GM23248 (cell line): ENCODE measurements around the gene TJP3.

Experiments used
- EZH2 ChIP-seq: fragments of 200-600 bp; sonication (generic); IDR thresholded peaks from 2 replicates; pipeline ENCODE4 v1.6.1; 2018; ENCODE audit warnings: antibody characterized with exemption, mild to moderate bottlenecking; ENCODE audit not compliant: insufficient read depth, poor library complexity, severe bottlenecking
- EZH2phosphoT487 ChIP-seq: fragments of 200-600 bp; sonication (generic); IDR thresholded peaks from 2 replicates; pipeline ENCODE4 v1.6.1; 2018; ENCODE audit warnings: antibody characterized with exemption, moderate library complexity, mild to moderate bottlenecking, low read depth; ENCODE audit not compliant: insufficient read depth

GRCh38 chr19:3691372-3691716 is 16.8 kb upstream of the TJP3 start:
- TF ChIP-seq EZH2phosphoT487 (no peak), EZH2 (no peak)
